NCI-H526 (cell line): ENCODE measurements around the gene DAZAP1.
"Not testable (repeated sequence)": the region's sequence is repeated elsewhere in the genome, so short reads cannot be mapped to it uniquely, and the experiment has no call there.

ENCODE experiments used
- DNase-seq, 2 experiments: peaks; one replicate each; lab custom pipeline; 2025; lab: John Stamatoyannopoulos, UW

The DAZAP1 gene

GRCh38 chr19:1474011-1474764 is 66.8 kb downstream of the DAZAP1 start:
- no peak for DNase-seq

GRCh38 chr19:1474765-1475351 is 67.5 kb downstream of the DAZAP1 start:
- no peak for DNase-seq

- no peak for DNase-seq
Measured at GRCh38 chr19:1475751-1476437, 68.5 kb downstream of the DAZAP1 start.

- not testable (repeated sequence) for DNase-seq
Measured at GRCh38 chr19:1477056-1477455, 69.7 kb downstream of the DAZAP1 start.

- DNase-seq = peak; percentile 77 to 93
Measured at GRCh38 chr19:1478934-1479707, 71.7 kb downstream of the DAZAP1 start, which contains the start of gene C19orf25. Gene C19orf25 (minus strand): TSS chr19:1479215. CDS start chr19:1478903, 312 bp downstream.

GRCh38 chr19:1481224-1481892 is 74.0 kb downstream of the DAZAP1 start:
- DNase-seq = no peak

GRCh38 chr19:1481893-1482360 is 74.5 kb downstream of the DAZAP1 start:
- no peak for DNase-seq

- no peak for DNase-seq
Measured at GRCh38 chr19:1482361-1483130, 75.2 kb downstream of the DAZAP1 start.

GRCh38 chr19:1483131-1483978 is 76.0 kb downstream of the DAZAP1 start:
- no peak for DNase-seq

GRCh38 chr19:1483979-1484428 is 76.6 kb downstream of the DAZAP1 start:
- DNase-seq = no peak
